SK-N-DZ (cell line): Measurements from ENCODE around the gene SLC17A5. TPM values are rescaled to one million over a fixed set of nuclear protein-coding genes. Genes with fewer than 3 reads are reported as not detected.
"Not testable (repeated sequence)": the region's sequence is repeated elsewhere in the genome, so short reads cannot be mapped to it uniquely, and the experiment has no call there.

ENCODE experiments used
- DNase-seq: peaks from one replicate; pipeline ENCODE4 v3.0.0-alpha.2; 2015; ENCODE audit warnings: low spot score
- polyA plus RNA-seq, 2 experiments: library from polyadenylated mRNA; depleted of rRNA; stranded (reverse); fragments of >200 nt; gene quantifications; 2 replicates each; pipeline ENCODE4 v1.2.3, GENCODE V29; 2014

The SLC17A5 gene
- 6.1 and 8.1 TPM in 2 replicates for polyA plus RNA-seq (2014; cell fraction: cytosol; rRNA removed)
- 1.8 and 2.0 TPM in 2 replicates for polyA plus RNA-seq (2014; cell fraction: nucleus; rRNA removed)

- DNase-seq: peak; percentile 90
These were observed at the start of gene SLC17A5 for GRCh38 chr6:73653571-73654424. SLC17A5 (minus strand) TSS chr6:73653992; CDS start chr6:73653886, 106 bp downstream.

- DNase-seq: no peak
These were observed 49.7 kb upstream of the SLC17A5 start for GRCh38 chr6:73703466-73703865.

DNA sequence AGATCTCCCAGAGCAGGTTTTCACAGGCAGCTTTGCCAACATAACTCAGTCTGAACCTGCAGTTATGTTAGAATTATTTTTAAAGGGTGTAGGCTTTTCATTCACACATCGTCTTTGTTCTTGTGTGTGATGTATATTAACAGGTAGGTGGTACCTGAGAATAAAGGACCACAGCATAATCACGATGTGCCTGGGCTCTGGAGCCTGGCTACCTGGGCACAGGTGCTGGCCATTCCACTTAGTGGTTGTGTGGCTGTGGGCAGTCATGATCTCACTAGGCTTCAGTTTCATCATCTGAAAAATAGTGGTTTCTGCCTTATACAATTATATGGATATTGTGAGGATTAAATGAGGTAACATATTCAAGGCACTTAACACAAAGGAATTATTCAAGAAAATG, 48.7 kb upstream of the SLC17A5 start:
- no peak for DNase-seq

- no peak for DNase-seq
These were observed 46.1 kb upstream of the SLC17A5 start for GRCh38 chr6:73699676-73700459.

DNA sequence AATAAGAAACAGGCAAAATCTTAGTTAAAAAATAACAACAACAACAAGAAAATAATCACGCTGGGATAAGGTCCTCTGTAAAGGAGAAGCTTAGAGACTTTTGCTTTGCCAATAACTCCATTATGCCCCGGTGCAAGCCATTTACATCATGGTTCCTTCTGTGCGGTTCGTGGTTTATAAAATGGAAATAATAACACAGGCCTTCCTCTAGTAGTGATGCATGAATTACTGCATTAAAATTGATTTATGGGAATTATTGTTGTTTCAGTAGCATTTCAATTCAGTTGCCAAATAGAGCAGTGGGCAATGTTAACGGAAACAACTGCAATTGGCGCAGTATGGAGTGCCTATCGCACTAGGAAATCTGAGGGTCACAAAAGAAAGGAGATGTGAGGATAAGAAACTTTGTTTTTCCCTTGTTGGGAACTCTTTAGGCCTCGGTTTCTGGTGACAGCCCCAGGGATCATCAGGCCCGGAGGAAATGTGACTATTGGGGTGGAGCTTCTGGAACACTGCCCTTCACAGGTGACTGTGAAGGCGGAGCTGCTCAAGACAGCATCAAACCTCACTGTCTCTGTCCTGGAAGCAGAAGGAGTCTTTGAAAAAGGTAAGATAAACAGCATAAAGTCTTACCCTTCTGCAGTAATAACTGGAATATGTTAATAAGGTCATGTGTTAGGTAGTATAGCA, 43.3 kb upstream of the SLC17A5 start:
- DNase-seq: no peak

DNA sequence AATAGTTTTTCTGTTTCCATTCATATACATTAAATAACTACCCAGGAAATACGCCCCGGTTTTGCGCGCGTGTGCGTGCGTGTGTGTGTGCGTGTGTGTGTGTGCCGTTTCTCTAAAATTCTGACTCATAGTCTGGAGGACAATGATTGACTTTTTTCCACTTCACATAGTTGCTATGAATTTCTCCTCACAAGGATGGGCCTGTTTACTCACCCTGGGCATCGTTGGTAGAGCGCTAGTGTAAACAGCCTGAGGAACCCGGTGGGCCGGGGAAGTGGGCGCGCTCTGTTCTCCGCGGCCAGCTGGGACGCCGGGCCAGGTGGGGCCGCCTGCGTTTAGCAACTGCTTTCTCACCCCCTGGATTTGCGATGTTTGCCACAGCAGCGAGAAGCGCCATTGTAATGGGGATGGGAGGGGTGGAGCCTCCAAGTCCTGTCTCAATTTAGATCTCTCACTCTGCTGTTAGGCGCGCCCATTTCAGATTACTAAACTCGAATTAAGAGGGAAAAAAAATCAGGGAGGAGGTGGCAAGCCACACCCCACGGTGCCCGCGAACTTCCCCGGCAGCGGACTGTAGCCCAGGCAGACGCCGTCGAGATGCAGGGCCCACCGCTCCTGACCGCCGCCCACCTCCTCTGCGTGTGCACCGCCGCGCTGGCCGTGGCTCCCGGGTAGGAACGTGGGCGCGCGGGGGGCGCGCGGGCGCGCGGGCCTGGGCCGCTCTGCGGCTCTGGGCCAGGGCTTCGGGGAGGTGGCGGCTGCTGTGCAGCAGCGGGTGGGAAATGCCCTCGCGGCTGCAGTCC, 42.0 kb upstream of the SLC17A5 start, which contains the start of gene CD109:
Gene CD109, plus strand, starts transcription at position 585 of the 803 bp plus-strand sequence. Its CDS starts 13 bp downstream, at position 598.
- DNase-seq: no peak

DNA sequence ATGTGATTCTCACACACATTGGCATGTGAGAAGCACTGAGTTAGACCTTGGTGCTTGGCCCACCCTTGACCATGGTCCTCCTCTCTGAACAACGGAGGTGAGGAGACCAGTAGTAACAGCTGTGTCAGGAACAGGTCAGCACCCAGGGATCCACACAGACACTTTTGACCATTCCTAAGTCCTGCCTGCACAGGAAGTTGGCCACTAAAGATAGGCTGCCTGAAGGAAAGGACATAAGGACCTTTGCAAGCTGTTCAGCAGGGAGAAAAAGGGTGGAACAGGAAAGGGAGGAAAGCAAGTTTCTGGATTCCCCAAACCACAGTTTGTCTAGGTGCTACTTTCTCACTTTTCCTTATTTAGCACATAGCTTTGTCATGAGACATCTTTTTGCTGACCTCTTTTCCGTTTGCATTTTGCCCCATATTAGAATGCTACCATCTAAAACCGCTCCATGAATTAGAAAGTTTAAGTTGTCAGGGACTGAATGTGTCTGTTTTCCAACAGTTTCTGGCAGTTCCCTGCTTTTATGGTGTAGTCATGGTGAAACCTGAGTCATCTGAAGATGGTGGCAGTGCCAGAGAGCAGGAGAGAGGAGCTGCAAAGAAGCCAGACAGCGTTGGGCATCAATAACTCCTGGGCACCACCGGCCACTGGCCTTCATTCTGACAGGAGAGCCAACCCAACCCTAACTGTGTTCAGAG, 41.1 kb upstream of the SLC17A5 start:
- DNase-seq: no peak

DNA sequence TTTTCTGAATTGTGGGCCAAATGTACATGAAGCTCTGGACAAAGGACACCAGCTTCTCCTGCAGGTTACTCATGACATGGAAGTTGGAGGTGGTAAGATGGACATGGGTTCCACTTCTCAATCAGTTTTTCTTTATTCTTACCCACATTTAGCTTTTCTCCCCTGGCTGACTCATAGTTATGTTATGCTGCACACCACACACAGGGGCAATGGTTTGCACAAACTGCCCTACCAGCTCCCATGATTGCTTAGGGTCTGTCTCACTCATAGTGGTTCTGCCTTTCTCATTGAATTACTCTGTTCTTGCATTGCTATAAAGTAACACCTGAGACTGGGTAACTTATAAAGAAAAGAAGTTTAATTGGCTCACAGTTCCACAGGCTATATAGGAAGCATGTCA, 37.7 kb upstream of the SLC17A5 start:
- DNase-seq: no peak

- DNase-seq: no peak
These were observed 36.3 kb upstream of the SLC17A5 start for GRCh38 chr6:73690056-73690455.

- DNase-seq: no peak
These were observed 34.6 kb upstream of the SLC17A5 start for GRCh38 chr6:73688351-73688750.

GRCh38 chr6:73683574-73683973, 29.8 kb upstream of the SLC17A5 start:
- DNase-seq: not testable (repeated sequence)

- no peak for DNase-seq
These were observed 26.6 kb upstream of the SLC17A5 start for GRCh38 chr6:73680289-73680918.

GRCh38 chr6:73679846-73680245, 26.1 kb upstream of the SLC17A5 start:
- DNase-seq: not testable (repeated sequence)

- no peak for DNase-seq
These were observed 25.2 kb upstream of the SLC17A5 start for GRCh38 chr6:73679009-73679408.

DNA sequence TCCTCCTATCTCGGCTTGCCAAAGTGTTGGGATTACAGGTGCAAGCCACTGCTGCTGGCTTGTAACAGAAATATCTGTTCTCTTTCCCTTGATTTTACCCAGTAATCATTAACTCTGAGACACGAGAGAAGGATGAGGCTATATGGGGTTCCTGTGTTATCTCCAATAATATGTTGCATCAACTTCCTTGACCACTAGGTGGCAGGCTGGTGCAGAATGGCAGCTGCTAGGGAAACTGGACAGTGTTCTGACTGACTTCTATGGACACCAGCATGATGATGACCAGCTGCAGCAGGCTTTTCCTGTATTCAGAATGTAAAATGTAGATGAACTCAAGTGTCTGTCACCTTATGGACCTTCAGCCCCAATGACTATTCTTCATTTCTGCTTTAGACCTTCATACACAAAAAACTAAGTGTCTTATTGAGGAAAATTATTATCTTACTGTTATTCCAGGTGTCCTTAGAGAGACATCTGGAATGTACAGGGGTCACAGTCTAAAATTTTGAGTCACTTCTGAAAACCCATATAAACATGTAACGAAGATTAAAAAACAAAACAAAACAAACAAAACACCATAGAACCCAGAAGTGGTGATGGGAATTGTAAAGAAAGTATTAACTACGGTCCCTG, 21.8 kb upstream of the SLC17A5 start:
- peak; percentile 77 for DNase-seq

DNA sequence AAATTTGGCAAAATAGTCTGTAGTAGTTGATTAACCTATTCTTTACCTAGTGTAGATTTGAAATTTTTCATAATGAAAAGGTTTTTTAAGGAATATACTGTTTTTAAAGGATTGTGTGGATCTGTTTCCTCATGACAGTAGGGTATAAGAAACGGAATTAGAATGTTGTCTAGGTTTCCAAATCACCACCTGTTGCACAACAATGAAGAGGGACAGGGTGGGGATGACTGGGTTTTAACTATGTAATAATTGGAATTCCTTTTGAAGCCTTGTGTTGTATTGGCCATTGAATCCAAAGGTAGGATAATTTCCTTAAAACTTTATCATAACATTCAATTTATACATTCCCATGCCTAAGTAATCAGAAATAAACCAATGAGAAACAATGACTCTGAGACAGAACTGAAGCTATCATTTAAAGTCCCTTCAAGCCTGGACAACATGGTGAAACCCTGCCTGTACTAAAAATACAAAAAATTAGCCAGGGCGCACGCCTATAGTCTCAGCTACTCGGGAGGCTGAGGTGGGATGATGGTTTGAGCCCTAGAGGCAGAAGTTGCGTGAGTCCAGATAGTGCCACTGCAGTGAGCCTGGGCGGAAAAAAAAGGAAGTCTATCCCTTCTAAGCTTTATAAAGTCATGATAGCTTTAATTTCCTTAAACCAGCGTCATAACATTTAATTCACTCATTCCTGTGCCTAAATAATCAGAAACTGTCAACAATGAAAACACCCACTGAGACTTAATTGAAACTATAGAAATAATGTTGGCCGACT, 18.3 kb upstream of the SLC17A5 start:
- no peak for DNase-seq

GRCh38 chr6:73669005-73669404, 15.2 kb upstream of the SLC17A5 start:
- no peak for DNase-seq

DNA sequence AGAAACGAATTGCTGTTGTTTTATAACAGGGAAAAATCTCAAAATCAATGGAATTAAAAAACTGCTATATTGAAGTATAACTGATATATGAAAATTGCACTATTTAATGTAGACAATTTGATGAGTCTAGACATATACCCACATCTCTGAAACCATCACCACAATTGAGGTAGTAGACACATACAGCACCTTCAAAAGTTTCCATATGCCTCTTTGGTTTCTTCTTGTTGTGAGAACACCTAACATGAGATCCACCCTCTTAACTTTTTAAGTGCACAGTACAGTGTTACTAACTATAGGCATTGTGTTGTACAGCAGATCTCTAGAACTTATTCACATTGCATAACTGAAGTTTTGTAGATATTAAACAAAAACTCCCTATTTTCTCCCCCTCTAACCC, 14.0 kb upstream of the SLC17A5 start:
- no peak for DNase-seq

- DNase-seq: no peak
These were observed 12.6 kb upstream of the SLC17A5 start for GRCh38 chr6:73666393-73666792.
